ENCODE data around the gene EPS8L2. TPM values are rescaled to one million over a fixed set of nuclear protein-coding genes. Genes with fewer than 3 reads are reported as not detected.
A peak's percentile ranks its signal among the peaks of the same experiment; 100 is the strongest.

The EPS8L2 gene
- total and polyA plus RNA-seq, 10 of the 15 experiments (the other 5 are each of a cell fraction or from before 2014, with no cell fraction given): 0.76 to 20.0 (median 9.7) TPM

GRCh38 chr11:704781-705645, 1.0 kb upstream of the EPS8L2 start:
- Histone ChIP-seq H3K9ac (ENCODE audit: control insufficient read depth, insufficient read depth, low read length) (no peak overlapping the region), H3K4me2 (ENCODE audit: control insufficient read depth, insufficient read depth) (no peak overlapping the region)

GRCh38 chr11:706439-706956, 467 bp downstream of the EPS8L2 start:
- peaks cover 0 to 5% of the 10 kb centered on the region in 2 experiments; a peak in 2 of 4 replicates for H3K36me3 ChIP-seq (ENCODE audit: control insufficient read depth in 2 of 2, insufficient read depth in 2 of 2, low read length in 1 of 2)
- no peak overlapping the region for H3K4me3 ChIP-seq
- ChIA-PET RAD21 (ENCODE audit: unreplicated experiment) (interaction anchor here (0.6 to 2.0 kb wide), 2 partner anchors 16 to 57 kb away, joined by 3 to 6 read pairs; no protein-coding TSS in a partner anchor), SMC1A (ENCODE audit: uncharacterized antibody, unreplicated experiment) (no interaction called here), CTCF (interaction anchor here (1.0 kb wide), 1 partner anchor 18 kb away, joined by 3 read pairs; no protein-coding TSS in a partner anchor), POLR2A (interaction anchor here (0.6 to 0.9 kb wide), 2 partner anchors 15 kb away, joined by 3 read pairs; no protein-coding TSS in a partner anchor)
- ATAC-seq (peak; percentile 15; the same call in 1 of the 3 replicates), FAIRE-seq (no peak), DNase-seq (ENCODE audit: low read depth, low spot score) (no peak)
- intact Hi-C loops (cut with micrococcal nuclease; ENCODE audit: unreplicated experiment) (no loop called here), in situ Hi-C loops (cut with MboI) (no loop called here)
- WGBS (ENCODE audit: insufficient coverage, insufficient replicate concordance, low lambda C conversion rate, missing lambda C conversion rate): 13% methylated on average over 15 of the region's 22 CpGs
- no peaks in the 10 kb centered on the region for H4K20me1 ChIP-seq (ENCODE audit: control insufficient read depth, insufficient read depth)
- H3K4me1 ChIP-seq (ENCODE audit: control insufficient read depth, insufficient read depth, low read length): no peaks in the 10 kb centered on the region
- H3K9ac ChIP-seq (ENCODE audit: control insufficient read depth, insufficient read depth, low read length): peak overlapping the region; percentile 2; the same call in 1 of the 2 replicates
- no peak overlapping the region for H3K27ac ChIP-seq (ENCODE audit: control insufficient read depth, insufficient read depth)
- no peaks in the 10 kb centered on the region for H3K9me3 ChIP-seq (replicated peaks; ENCODE audit: control insufficient read depth, insufficient read depth, low read length)
- H3K27me3 ChIP-seq (replicated peaks in 1 of 2; ENCODE audit: control insufficient read depth in 2 of 2, insufficient read depth in 2 of 2, low read length in 1 of 2): no peaks in the 10 kb centered on the region; a peak in 1 of 4 replicates
- no TSS peak for BruUV-seq (replicated peaks)
- peak overlapping the region; percentile 22; the same call in 1 of the 2 replicates for H3K4me2 ChIP-seq (ENCODE audit: control insufficient read depth, insufficient read depth)
- no peaks in the 10 kb centered on the region for H3K79me2 ChIP-seq (ENCODE audit: control insufficient read depth, insufficient read depth, low read length)
- no peak overlapping the region for H2AFZ ChIP-seq (ENCODE audit: control insufficient read depth, low read depth, low read length)
- TF ChIP-seq NR2C1 (IDR thresholded peaks at IDR 0.05) (no peak), NFXL1 (IDR thresholded peaks at IDR 0.05; ENCODE audit: borderline replicate concordance) (no peak), POLR2AphosphoS2 (IDR thresholded peaks at IDR 0.05; ENCODE audit: low read depth, low read length) (no peak), SREBF1 (IDR thresholded peaks at IDR 0.05; ENCODE audit: low read length) (no peak), CBX3 (IDR thresholded peaks at IDR 0.05; ENCODE audit: borderline replicate concordance, low read depth) (no peak), TARDBP (IDR thresholded peaks at IDR 0.05; ENCODE audit: borderline replicate concordance) (no peak), ZSCAN29 (IDR thresholded peaks at IDR 0.05) (no peak), PKNOX1 (IDR thresholded peaks at IDR 0.05) (no peak), TCF12 (IDR thresholded peaks at IDR 0.05; ENCODE audit: low read depth, low read length) (no peak), EP300 (IDR thresholded peaks at IDR 0.05; ENCODE audit: borderline replicate concordance in 1 of 2, control insufficient read depth in 1 of 2, low read depth in 2 of 2, low read length in 2 of 2) (no peak)

More at GRCh38 chr11:704781-705645, 1.0 kb upstream of the EPS8L2 start:
- 66% methylated on average over 26 of the region's 27 CpGs for whole genome bisulfite sequencing (ENCODE audit: insufficient coverage, insufficient replicate concordance, low lambda C conversion rate, missing lambda C conversion rate)
- ChIA-PET SMC1A (ENCODE audit: uncharacterized antibody, unreplicated experiment) (no interaction called here), CTCF (no interaction called here), RAD21 (ENCODE audit: unreplicated experiment) (interaction anchor here (2.0 kb wide), 1 partner anchor 17 kb away, joined by 6 read pairs; no protein-coding TSS in a partner anchor), POLR2A (interaction anchor here (0.6 to 1.1 kb wide), 2 partner anchors 124 to 161 kb away, joined by 3 to 4 read pairs; no protein-coding TSS in a partner anchor)
- in situ Hi-C loops (cut with MboI): no loop called here
- no peak for ATAC-seq
- peak; percentile 15; the same call in 1 of the 2 replicates for TF ChIP-seq POLR2A (IDR thresholded peaks at IDR 0.05; ENCODE audit: low read depth, low read length)
- no peak for TF ChIP-seq EGR1 (IDR thresholded peaks at IDR 0.05; ENCODE audit: borderline replicate concordance in 1 of 2, low read depth in 2 of 2, low read length in 2 of 2)
- intact Hi-C loops (cut with micrococcal nuclease; ENCODE audit: unreplicated experiment): no loop called here
- no TSS peak for BruUV-seq (replicated peaks)
- DNase-seq (ENCODE audit: low read depth, low spot score): no peak
- H3K27me3 ChIP-seq (replicated peaks in 1 of 2; ENCODE audit: control insufficient read depth in 2 of 2, insufficient read depth in 2 of 2, low read length in 1 of 2): no peaks in the 10 kb centered on the region; a peak in 1 of 4 replicates
- no peak overlapping the region for H3K27ac ChIP-seq (ENCODE audit: control insufficient read depth, insufficient read depth)
- H3K4me3 ChIP-seq: no peak overlapping the region
- no peaks in the 10 kb centered on the region for H3K4me1 ChIP-seq (ENCODE audit: control insufficient read depth, insufficient read depth, low read length)
- FAIRE-seq: no peak
- peaks cover 0 to 5% of the 10 kb centered on the region in 2 experiments; a peak in 2 of 4 replicates for H3K36me3 ChIP-seq (ENCODE audit: control insufficient read depth in 2 of 2, insufficient read depth in 2 of 2, low read length in 1 of 2)
- H4K20me1 ChIP-seq (ENCODE audit: control insufficient read depth, insufficient read depth): no peaks in the 10 kb centered on the region
- H3K9me3 ChIP-seq (replicated peaks; ENCODE audit: control insufficient read depth, insufficient read depth, low read length): no peaks in the 10 kb centered on the region
- no peak overlapping the region for H2AFZ ChIP-seq (ENCODE audit: control insufficient read depth, low read depth, low read length)
- no peaks in the 10 kb centered on the region for H3K79me2 ChIP-seq (ENCODE audit: control insufficient read depth, insufficient read depth, low read length)

All from GM12878 (cell line).